ENCODE measurements around the gene ART1. TPM values are rescaled to one million over a fixed set of nuclear protein-coding genes. Genes with fewer than 3 reads are reported as not detected.
"Not testable (repeated sequence)": the region's sequence is repeated elsewhere in the genome, so short reads cannot be mapped to it uniquely, and the experiment has no call there.

ART1 gene, protein sequence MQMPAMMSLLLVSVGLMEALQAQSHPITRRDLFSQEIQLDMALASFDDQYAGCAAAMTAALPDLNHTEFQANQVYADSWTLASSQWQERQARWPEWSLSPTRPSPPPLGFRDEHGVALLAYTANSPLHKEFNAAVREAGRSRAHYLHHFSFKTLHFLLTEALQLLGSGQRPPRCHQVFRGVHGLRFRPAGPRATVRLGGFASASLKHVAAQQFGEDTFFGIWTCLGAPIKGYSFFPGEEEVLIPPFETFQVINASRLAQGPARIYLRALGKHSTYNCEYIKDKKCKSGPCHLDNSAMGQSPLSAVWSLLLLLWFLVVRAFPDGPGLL
- not detected for polyA plus RNA-seq (2012; ENCODE audit: insufficient read depth, insufficient read length)

DNA sequence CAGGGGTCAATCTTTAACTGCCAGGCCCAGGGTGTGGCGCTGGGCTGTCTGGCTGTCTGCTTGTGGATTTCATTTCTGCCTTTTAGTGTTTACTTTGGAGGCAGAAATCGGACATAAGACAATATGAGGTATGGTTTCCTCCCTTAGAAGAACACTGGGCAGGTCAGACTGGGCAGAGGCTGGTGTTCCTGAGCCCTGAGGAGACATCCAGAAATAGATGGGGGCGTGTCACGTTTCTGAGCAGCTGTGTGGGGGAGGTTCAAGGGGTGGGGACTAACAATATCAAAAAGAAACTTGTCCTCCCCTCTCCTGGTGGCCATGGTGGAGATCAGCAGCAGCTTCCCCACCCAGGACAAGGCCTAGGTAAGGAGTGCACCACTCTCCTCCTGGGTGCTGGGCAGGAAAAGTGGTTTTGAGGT is at the start of gene ART1:
ART1 (plus strand) TSS at position 312 of the 419 bp plus-strand sequence. CDS start 14,086 bp downstream, outside the sequence.
- H3K4me3 ChIP-seq (ENCODE audit: low read length): no peak within 1 kb of the TSS
- peak; percentile 20 for DNase-seq (ENCODE audit: low read depth, low spot score)

GRCh38 chr11:3597743-3598142 is 47.2 kb upstream of the ART1 start:
- H3K4me3 ChIP-seq (ENCODE audit: low read length); DNase-seq (ENCODE audit: low read depth, low spot score): not testable (repeated sequence)

- DNase-seq (ENCODE audit: low read depth, low spot score); H3K4me3 ChIP-seq (ENCODE audit: low read length): not testable (repeated sequence)
These were observed 44.7 kb upstream of the ART1 start for GRCh38 chr11:3600201-3600600.

DNA sequence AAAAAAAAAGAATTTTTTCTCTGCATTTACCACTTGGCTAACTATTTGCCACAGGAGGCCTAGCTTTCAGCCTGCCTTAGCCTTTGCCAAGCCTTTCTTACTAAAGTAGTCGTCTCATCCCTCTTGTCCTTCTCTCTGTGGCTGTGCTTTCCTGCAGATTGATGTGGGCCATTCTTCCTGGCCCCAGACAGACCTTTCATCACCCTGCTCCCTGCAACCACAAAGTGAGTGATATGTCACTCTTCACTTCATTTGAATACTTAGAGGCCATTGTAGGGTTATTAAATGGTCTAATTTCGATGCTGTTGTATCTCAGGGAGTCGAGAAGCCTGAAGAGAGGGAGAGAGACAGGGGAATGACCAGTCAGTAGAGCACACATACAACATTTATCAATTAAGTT is 40.8 kb upstream of the ART1 start:
- DNase-seq (ENCODE audit: low read depth, low spot score): no peak
- no peak overlapping the region for H3K4me3 ChIP-seq (ENCODE audit: low read length)

- no peak for DNase-seq (ENCODE audit: low read depth, low spot score)
- no peak overlapping the region for H3K4me3 ChIP-seq (ENCODE audit: low read length)
These were observed 39.7 kb upstream of the ART1 start for GRCh38 chr11:3605283-3605662.

DNA sequence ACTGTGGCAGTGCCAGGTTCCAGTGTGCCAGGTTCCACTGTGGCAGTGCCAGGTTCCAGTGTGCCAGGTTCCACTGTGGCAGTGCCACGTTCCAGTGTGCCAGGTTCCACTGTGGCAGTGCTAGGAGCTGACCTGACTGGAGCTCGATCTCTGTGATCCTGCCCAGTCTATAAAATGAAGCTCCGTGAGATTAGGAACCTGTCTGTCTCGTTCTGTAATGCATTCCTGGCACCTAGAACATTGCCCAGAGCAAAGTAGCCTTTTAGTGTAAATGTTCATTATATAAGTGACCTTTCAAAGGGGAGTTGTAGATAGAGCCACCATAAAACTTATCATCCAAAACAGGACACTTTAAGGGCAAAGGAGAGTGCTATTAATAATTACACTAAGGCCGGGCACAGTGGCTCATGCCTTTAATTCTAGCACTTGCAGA is 39.1 kb upstream of the ART1 start:
- no peak overlapping the region for H3K4me3 ChIP-seq (ENCODE audit: low read length)
- DNase-seq (ENCODE audit: low read depth, low spot score): no peak

- DNase-seq (ENCODE audit: low read depth, low spot score): peak; percentile 42
- H3K4me3 ChIP-seq (ENCODE audit: low read length): no peak overlapping the region
These were observed 35.3 kb upstream of the ART1 start for GRCh38 chr11:3609416-3610265.

DNA sequence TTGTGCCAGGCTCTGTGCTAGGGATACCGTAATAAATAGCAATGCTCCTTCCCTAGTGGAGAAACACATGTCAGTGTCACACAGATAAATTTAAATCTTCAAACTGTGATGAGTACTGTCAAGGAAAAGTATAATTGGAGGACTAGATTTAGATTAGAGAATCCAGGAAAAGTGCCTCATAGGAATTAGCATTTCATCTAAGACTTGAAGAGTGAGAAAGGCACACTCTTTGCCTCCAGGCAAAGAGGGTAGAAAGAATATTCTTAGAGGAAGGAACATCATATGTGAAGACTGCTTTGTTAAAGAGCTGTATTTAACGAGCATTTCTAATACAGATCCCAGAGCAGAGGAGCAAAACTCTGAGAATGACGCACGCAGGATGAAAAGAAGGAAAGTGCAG is 34.1 kb upstream of the ART1 start:
- H3K4me3 ChIP-seq (ENCODE audit: low read length): no peak overlapping the region
- no peak for DNase-seq (ENCODE audit: low read depth, low spot score)

DNA sequence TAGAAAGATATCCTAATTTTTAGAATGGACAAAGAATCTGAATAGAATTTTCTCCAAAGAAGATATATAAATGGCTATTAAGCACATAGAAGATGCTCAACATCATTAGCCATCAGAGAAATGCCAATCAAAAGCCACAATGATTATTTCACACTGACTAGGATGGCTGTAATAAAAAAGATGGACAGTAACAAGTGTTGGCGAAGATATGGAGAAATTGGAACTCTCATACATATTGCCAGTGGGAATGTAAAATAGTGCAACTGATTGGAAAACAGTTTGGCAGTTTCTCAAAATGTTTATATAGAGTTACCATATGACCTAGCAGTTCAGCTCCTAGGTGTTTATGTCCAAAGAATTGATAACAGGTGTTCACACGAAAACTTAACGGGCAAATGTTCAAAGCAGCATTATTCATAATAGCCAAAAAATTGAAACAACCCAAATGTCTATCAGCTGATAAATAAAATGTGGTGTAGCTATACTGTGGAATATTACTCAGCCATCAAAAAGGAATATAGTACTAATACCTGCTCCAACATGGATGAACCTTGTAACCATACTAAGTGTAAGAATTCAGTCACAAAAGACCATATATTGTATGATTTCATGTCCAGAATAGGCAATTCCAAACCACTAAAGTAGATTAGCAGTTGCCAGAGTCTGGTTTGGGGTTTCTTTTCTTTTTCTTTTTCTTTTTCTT is 32.8 kb upstream of the ART1 start:
- no peak for DNase-seq (ENCODE audit: low read depth, low spot score)
- H3K4me3 ChIP-seq (ENCODE audit: low read length): no peak overlapping the region

GRCh38 chr11:3613998-3614741 is 30.8 kb upstream of the ART1 start:
- DNase-seq (ENCODE audit: low read depth, low spot score): no peak

GRCh38 chr11:3614742-3615171 is 30.2 kb upstream of the ART1 start:
- no peak for DNase-seq (ENCODE audit: low read depth, low spot score)
- no peak overlapping the region for H3K4me3 ChIP-seq (ENCODE audit: low read length)

More at GRCh38 chr11:3613998-3614741, 30.8 kb upstream of the ART1 start:
- H3K4me3 ChIP-seq (ENCODE audit: low read length): no peak overlapping the region

GRCh38 chr11:3615998-3616397 is 28.9 kb upstream of the ART1 start:
- DNase-seq (ENCODE audit: low read depth, low spot score): no peak
- H3K4me3 ChIP-seq (ENCODE audit: low read length): no peak overlapping the region

- no peak for DNase-seq (ENCODE audit: low read depth, low spot score)
These were observed 28.0 kb upstream of the ART1 start for GRCh38 chr11:3616721-3617460.

DNA sequence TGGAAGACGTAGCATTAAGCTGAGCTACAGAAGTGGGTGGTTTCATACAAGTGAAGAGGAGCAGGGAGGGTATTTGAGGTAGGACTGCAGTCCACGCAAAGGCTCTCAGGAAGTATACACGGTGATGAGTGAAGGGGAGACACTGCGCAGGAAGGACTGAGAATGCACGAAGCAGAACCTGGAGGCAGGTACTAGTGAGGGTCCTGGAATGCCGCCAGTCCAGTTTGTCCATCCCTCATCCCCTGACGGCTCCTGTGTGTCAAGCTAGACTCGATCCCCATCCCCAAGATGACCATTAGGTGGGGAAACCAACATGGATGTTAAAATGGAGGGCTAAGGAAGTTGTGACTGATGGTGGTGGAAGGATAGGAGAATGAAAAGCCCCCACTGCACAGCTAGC is 26.9 kb upstream of the ART1 start:
- no peak overlapping the region for H3K4me3 ChIP-seq (ENCODE audit: low read length)
- no peak for DNase-seq (ENCODE audit: low read depth, low spot score)

More at GRCh38 chr11:3616721-3617460, 28.0 kb upstream of the ART1 start:
- no peak overlapping the region for H3K4me3 ChIP-seq (ENCODE audit: low read length)

- no peak overlapping the region for H3K4me3 ChIP-seq (ENCODE audit: low read length)
- no peak for DNase-seq (ENCODE audit: low read depth, low spot score)
These were observed 22.4 kb upstream of the ART1 start for GRCh38 chr11:3622521-3622920.

- no peak for DNase-seq (ENCODE audit: low read depth, low spot score)
These were observed 21.8 kb upstream of the ART1 start for GRCh38 chr11:3623121-3623520.

GRCh38 chr11:3623767-3624458 is 21.0 kb upstream of the ART1 start:
- no peak for DNase-seq (ENCODE audit: low read depth, low spot score)
- no peak overlapping the region for H3K4me3 ChIP-seq (ENCODE audit: low read length)

More at GRCh38 chr11:3623121-3623520, 21.8 kb upstream of the ART1 start:
- H3K4me3 ChIP-seq (ENCODE audit: low read length): no peak overlapping the region

Measured in Jurkat, Clone E6-1 (cell line).